AG04449 (cell line): ENCODE results near the gene ADGRV1.

ENCODE experiments used
- CTCF ChIA-PET: fragments of 350-600 bp; formaldehyde crosslinking; extraction: SDS; loops from one replicate; lab custom pipeline; 2021; ENCODE audit warnings: antibody characterized with exemption; lab: Yijun Ruan, JAX
- POLR2A ChIA-PET: fragments of 400-600, 350-600 bp; formaldehyde crosslinking; extraction: SDS; loops from one replicate; lab custom pipeline; 2020; ENCODE audit warnings: antibody characterized with exemption, inconsistent platforms; lab: Yijun Ruan, JAX
- DNase-seq: peaks from one replicate; pipeline ENCODE4 v3.0.0-alpha.2; 2010; ENCODE audit warnings: low read depth, low spot score
- H3K4me3 ChIP-seq: 2 replicates; pipeline ENCODE4 v1.5.1; 2011; ENCODE audit warnings: low read depth, mild to moderate bottlenecking, control low read depth, low read length
- CTCF ChIP-seq: IDR thresholded peaks from one replicate; pipeline ENCODE4 v1.5.1; 2011; ENCODE audit warnings: mild to moderate bottlenecking, moderate library complexity, low read length, control low read depth, inconsistent platforms; ENCODE audit not compliant: insufficient read depth; ENCODE audit errors: missing control alignments

The ADGRV1 gene

GRCh38 chr5:91135475-91136248, 577.1 kb downstream of the ADGRV1 start:
- CTCF ChIA-PET: interaction anchor here (1.1 kb wide), 2 partner anchors 11 kb away, joined by 3 to 5 read pairs; no protein-coding TSS in a partner anchor
- POLR2A ChIA-PET: no interaction called here
- H3K4me3 ChIP-seq: no peak overlapping the region
- DNase-seq: no peak
- no peak for TF ChIP-seq CTCF

- POLR2A ChIA-PET: no interaction called here
- DNase-seq: no peak
- CTCF ChIA-PET: interaction anchor here (1.1 to 1.4 kb wide), 3 partner anchors 10 to 248 kb away, joined by 3 to 5 read pairs (median 5); no protein-coding TSS in a partner anchor
- H3K4me3 ChIP-seq: no peak overlapping the region
- TF ChIP-seq CTCF: no peak
These were observed 577.7 kb downstream of the ADGRV1 start for GRCh38 chr5:91136271-91136670.

DNA sequence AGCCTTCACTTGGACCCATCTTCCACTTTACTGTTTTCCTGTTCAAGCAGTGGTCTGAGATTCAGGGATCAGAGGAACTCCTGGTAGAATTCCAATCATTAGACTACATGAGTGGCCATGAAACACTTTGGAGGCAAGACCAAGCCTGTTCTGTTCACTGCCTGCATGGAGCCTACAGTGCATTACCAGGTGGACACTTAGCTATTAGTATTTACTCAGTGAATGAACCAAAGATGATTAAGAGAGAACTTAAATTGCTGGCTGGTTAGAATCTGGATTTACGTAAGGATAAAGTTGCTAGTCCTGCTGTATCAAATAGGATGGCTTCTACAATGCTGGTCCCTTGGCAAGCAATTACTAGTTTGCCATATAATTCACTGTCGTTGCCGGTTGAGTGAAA, 579.0 kb downstream of the ADGRV1 start:
- H3K4me3 ChIP-seq: no peak overlapping the region
- no peak for DNase-seq
- no peak for TF ChIP-seq CTCF
- CTCF ChIA-PET: interaction anchor here (1.4 kb wide), 2 partner anchors 40 to 247 kb away, joined by 3 to 5 read pairs; no protein-coding TSS in a partner anchor
- POLR2A ChIA-PET: no interaction called here

- ChIA-PET POLR2A (no interaction called here), CTCF (no interaction called here)
- no peak overlapping the region for H3K4me3 ChIP-seq
- TF ChIP-seq CTCF: no peak
- DNase-seq: no peak
These were observed 581.1 kb downstream of the ADGRV1 start for GRCh38 chr5:91139572-91140200.

DNA sequence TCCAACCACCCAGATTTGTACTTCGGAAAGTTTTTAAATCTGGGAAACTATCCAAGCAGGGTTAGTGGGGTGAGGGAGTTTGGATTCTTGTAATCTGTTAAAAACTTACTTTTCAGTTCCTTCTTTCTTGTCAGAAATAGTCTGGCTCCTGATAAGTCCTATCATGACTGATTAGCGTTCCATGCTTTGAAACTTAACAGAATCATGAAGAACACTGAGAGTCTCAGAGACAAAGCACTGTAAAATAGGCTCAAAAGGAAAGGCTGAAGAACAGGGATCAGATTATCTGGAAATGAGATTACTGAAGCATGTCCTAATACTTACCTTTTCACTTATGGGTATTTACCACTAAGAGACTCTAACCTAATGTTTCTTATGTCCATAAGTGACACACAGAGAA, 582.1 kb downstream of the ADGRV1 start:
- TF ChIP-seq CTCF: no peak
- DNase-seq: no peak
- ChIA-PET CTCF (no interaction called here), POLR2A (no interaction called here)
- no peak overlapping the region for H3K4me3 ChIP-seq

DNA sequence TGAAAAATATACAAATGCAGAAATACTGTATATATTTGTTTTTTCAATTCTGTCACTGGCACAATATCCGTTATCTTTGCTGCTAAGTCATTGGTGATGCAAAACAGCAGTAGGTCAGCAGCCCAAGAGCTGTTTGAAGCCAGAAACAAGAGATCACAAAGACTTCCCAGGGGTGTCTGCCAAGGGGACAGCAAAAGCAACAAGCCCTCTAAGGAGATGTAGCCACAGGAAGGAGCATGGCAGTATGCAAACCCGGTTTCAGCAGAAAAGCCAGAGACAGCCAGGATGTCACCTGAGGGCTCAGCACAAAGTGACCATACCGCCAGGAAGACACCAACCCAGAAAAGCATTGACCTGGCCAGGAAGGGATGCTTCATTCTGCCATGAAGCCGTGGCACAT, 583.0 kb downstream of the ADGRV1 start:
- DNase-seq: no peak
- CTCF ChIA-PET: interaction anchor here (1.0 to 1.2 kb wide), 3 partner anchors 8 to 37 kb away, joined by 3 to 4 read pairs (median 3); no protein-coding TSS in a partner anchor
- POLR2A ChIA-PET: no interaction called here
- H3K4me3 ChIP-seq: no peak overlapping the region
- TF ChIP-seq CTCF: no peak
